K562 (cell line): ENCODE measurements around the gene CASP2. TPM values are rescaled to one million over a fixed set of nuclear protein-coding genes. Genes with fewer than 3 reads are reported as not detected.
A peak's percentile ranks its signal among the peaks of the same experiment; 100 is the strongest.

Source experiments
- ATF7 ChIP-seq: fragments of 450-650 bp; IDR thresholded peaks from 2 replicates; pipeline ENCODE4 v1.7.1; 2014; ENCODE audit warnings: mild to moderate bottlenecking, moderate library complexity
- BHLHE40 ChIP-seq: IDR thresholded peaks from 2 replicates; pipeline ENCODE4 v1.6.1; 2011; ENCODE audit warnings: low read length, improper control_type of control experiment
- BMI1 ChIP-seq: fragments of 150-350 bp; IDR thresholded peaks from 2 replicates; pipeline ENCODE4 v1.6.1; 2014; ENCODE audit warnings: low read length
- CBX5 ChIP-seq: IDR thresholded peaks from 2 replicates; pipeline ENCODE4 v1.6.1; 2014; ENCODE audit warnings: low read depth, borderline replicate concordance
- CXXC5 ChIP-seq: fragments of 250-450 bp; sonication (Bioruptor Pico); IDR thresholded peaks from 2 replicates; pipeline ENCODE4 v1.8.0; 2022; ENCODE audit warnings: inconsistent platforms, mild to moderate bottlenecking, moderate library complexity
- DACH1 ChIP-seq: fragments of 450-650 bp; IDR thresholded peaks from 2 replicates; pipeline ENCODE4 v1.6.1; 2018; ENCODE audit not compliant: partially characterized antibody
- MXI1 ChIP-seq: IDR thresholded peaks from 2 replicates; pipeline ENCODE4 v1.6.1; 2011; ENCODE audit warnings: low read depth, mild to moderate bottlenecking, improper control_type of control experiment, low read length
- MYC ChIP-seq, 2 experiments: fragments of 250-450 bp in 1 of 2; sonication (Bioruptor Pico) in 1 of 2; IDR thresholded peaks; 2 replicates each; pipeline versions ENCODE4 v1.5.1 to v1.6.1; 2012 to 2021; ENCODE audit warnings: low read depth in 2 of 2, borderline replicate concordance in 1 of 2, improper control_type of control experiment in 1 of 2, low read length in 1 of 2, mild to moderate bottlenecking in 1 of 2, moderate library complexity in 1 of 2
- NR1H2 ChIP-seq: sonication (generic); formaldehyde crosslinking; IDR thresholded peaks from 2 replicates; pipeline ENCODE4 v1.4.0; 2020; ENCODE audit warnings: mild to moderate bottlenecking, missing genetic modification reagents
- NRF1 ChIP-seq, 2 experiments: fragments of 450-650 bp; IDR thresholded peaks in 1 of 2; conservative IDR thresholded peaks in 1 of 2; 2 replicates each; pipeline ENCODE4 v1.6.1; 2014; ENCODE audit warnings: mild to moderate bottlenecking in 2 of 2
- RB1 ChIP-seq: fragments of 450-650 bp; IDR thresholded peaks from 2 replicates; pipeline ENCODE4 v1.6.1; 2017; ENCODE audit warnings: low read depth, mild to moderate bottlenecking
- SMARCA4 ChIP-seq: fragments of 450-650 bp; IDR thresholded peaks from 2 replicates; pipeline ENCODE4 v1.6.1; 2016
- SPI1 ChIP-seq: IDR thresholded peaks from 2 replicates; pipeline ENCODE4 v1.6.1; 2011; ENCODE audit warnings: low read depth, low read length, control low read depth, borderline replicate concordance
- TAL1 ChIP-seq: fragments of 450-650 bp; IDR thresholded peaks from 2 replicates; pipeline ENCODE4 v1.6.1; 2016; ENCODE audit warnings: mild to moderate bottlenecking
- TRIM24 ChIP-seq, 2 experiments: fragments of 450-650 bp; IDR thresholded peaks; 2 replicates each; pipeline ENCODE4 v1.6.1; 2016
- TSC22D4 ChIP-seq: fragments of 450-650 bp; IDR thresholded peaks from 2 replicates; pipeline ENCODE4 v1.6.1; 2016; ENCODE audit warnings: missing genetic modification characterization, missing biosample characterization, control low read depth
- ZFP36 ChIP-seq: fragments of 150-350 bp; IDR thresholded peaks from 2 replicates; pipeline ENCODE4 v1.6.1; 2018; ENCODE audit warnings: low read length, low read depth; ENCODE audit not compliant: partially characterized antibody
- ZNF212 ChIP-seq: fragments of 450-650 bp; formaldehyde crosslinking; IDR thresholded peaks from 2 replicates; pipeline ENCODE4 v1.4.0; 2020; ENCODE audit warnings: mild to moderate bottlenecking
- polyA plus RNA-seq, 8 experiments: library from polyadenylated mRNA; depleted of rRNA in 4 of 8; stranded (reverse) in 5 of 8; unstranded in 3 of 8; fragments of >200 nt; fragmentation: Nextera tagmentation in 2 of 8; fragmentation: Illumina TruSeq in 1 of 8; extraction: Ambion mirVana in 2 of 8; extraction: Trizol in 1 of 8; gene quantifications; 2 replicates each; pipeline versions ENCODE4 v1.2.1 to v1.2.3, GENCODE V29; 2011 to 2014; ENCODE audit warnings: inconsistent platforms in 1 of 8, missing spikeins in 1 of 8
- total RNA-seq, 7 experiments: library from RNA; depleted of rRNA in 6 of 7; stranded (reverse); fragments of >200 nt in 6 of 7; fragmentation: Illumina TruSeq in 2 of 7; extraction: Trizol in 2 of 7; gene quantifications; 2 replicates each; pipeline versions ENCODE4 v1.2.1 to v1.2.3, GENCODE V29; 2011 to 2021; ENCODE audit warnings: low replicate concordance in 1 of 7
- TF ChIP-seq, protein P1 (sequence below): sonication (generic); formaldehyde crosslinking; IDR thresholded peaks from 2 replicates; pipeline ENCODE4 v1.8.0; 2022; ENCODE audit warnings: mild to moderate bottlenecking, low read depth, missing genetic modification reagents
- TF ChIP-seq, protein P2 (sequence below), 3 experiments: IDR thresholded peaks in 2 of 3; conservative IDR thresholded peaks in 1 of 3; 2 replicates each; pipeline ENCODE4 v1.5.1; 2011 to 2012; ENCODE audit warnings: low read length in 3 of 3, mild to moderate bottlenecking in 3 of 3, control low read depth in 2 of 3, improper control_type of control experiment in 1 of 3, inconsistent platforms in 1 of 3, low read depth in 1 of 3, mixed read lengths in 1 of 3, moderate library complexity in 1 of 3; ENCODE audit not compliant: insufficient read depth in 2 of 3
- TF ChIP-seq, protein P3 (sequence below): conservative IDR thresholded peaks from 2 replicates; pipeline ENCODE4 v1.6.1; 2011; ENCODE audit warnings: low read depth, mild to moderate bottlenecking, low read length; ENCODE audit not compliant: control insufficient read depth
- TF ChIP-seq, protein P4 (sequence below), 2 experiments: IDR thresholded peaks; 2 replicates each; pipeline ENCODE4 v1.6.1; 2011; ENCODE audit warnings: borderline replicate concordance in 1 of 2, control low read depth in 1 of 2, low read depth in 1 of 2, low read length in 1 of 2, mild to moderate bottlenecking in 1 of 2, mixed read lengths in 1 of 2, moderate library complexity in 1 of 2; ENCODE audit not compliant: insufficient read depth in 1 of 2, insufficient read length in 1 of 2, poor library complexity in 1 of 2, severe bottlenecking in 1 of 2; ENCODE audit errors: extremely low read depth in 1 of 2
- TF ChIP-seq, protein P5 (sequence below): IDR thresholded peaks from 2 replicates; pipeline ENCODE4 v1.6.1; 2011; ENCODE audit not compliant: insufficient read length; ENCODE audit errors: extremely low read depth

CASP2 gene
- total and polyA plus RNA-seq, 9 of the 15 experiments (the other 6 are each of a cell fraction or from before 2014, with no cell fraction given) = 18.8 to 64.9 (median 24.1) TPM

DNA sequence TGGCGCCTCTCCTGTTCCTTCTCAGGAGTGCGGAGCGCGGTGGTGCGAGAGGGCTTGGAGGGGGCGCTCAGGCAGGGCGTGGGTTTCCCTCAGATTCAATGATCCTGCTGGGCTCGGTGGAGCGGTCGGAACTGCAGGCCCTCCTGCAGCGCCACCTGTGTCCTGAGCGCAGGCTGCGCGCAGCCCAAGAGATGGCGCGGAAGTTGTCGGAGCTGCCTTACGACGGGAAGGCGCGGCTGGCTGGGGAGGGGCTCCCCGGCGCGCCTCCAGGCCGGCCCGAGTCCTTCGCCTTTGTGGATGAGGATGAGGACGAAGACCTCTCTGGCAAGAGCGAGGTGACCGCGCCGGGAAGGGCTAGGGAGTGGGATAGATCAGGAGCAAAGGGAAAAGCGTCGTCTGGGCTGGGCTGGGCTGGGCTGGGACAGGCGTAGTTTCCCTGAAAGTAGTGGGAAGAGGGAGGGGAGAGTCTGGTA is 57.3 kb downstream of the CASP2 start (continued):
- TF ChIP-seq SPI1 (peak; percentile 24; the same call in 1 of the 2 replicates), MXI1 (no peak), RB1 (peak; percentile 96), DACH1 (no peak), NR1H2 (CRISPR knock-in tag) (no peak), ZNF212 (CRISPR knock-in tag) (no peak), MYC (IDR thresholded peaks at IDR 0.05; ENCODE audit: low read depth, low read length) (peak; percentile 59; the same call in 1 of the 2 replicates), MYC (CRISPR knock-in tag; IDR thresholded peaks at IDR 0.05; ENCODE audit: borderline replicate concordance, low read depth) (0 out of 2 replicates have a peak, but pooled peaks have one; percentile 32), BMI1 (peak; percentile 53; the same call in 1 of the 2 replicates), TAL1 (no peak), CXXC5 (CRISPR knock-in tag) (peak; percentile 77), ZFP36 (peak; percentile 50), NRF1 (conservative IDR thresholded peaks at IDR 0.05 in 1 of 2, IDR thresholded peaks at IDR 0.05 in 1 of 2) (peak; percentile 78 to 83), BHLHE40 (0 out of 2 replicates have a peak, but pooled peaks have one; percentile 21), CBX5 (no peak), SMARCA4 (peak; percentile 43; the same call in 1 of the 2 replicates), TSC22D4 (tag) (no peak), TRIM24 (IDR thresholded peaks at IDR 0.05) (peak in 1 of 2 experiments; percentile 79; a peak in 2 of 4 replicates), ATF7 (peak; percentile 35; the same call in 1 of the 2 replicates)
- TF ChIP-seq, protein P1, sequence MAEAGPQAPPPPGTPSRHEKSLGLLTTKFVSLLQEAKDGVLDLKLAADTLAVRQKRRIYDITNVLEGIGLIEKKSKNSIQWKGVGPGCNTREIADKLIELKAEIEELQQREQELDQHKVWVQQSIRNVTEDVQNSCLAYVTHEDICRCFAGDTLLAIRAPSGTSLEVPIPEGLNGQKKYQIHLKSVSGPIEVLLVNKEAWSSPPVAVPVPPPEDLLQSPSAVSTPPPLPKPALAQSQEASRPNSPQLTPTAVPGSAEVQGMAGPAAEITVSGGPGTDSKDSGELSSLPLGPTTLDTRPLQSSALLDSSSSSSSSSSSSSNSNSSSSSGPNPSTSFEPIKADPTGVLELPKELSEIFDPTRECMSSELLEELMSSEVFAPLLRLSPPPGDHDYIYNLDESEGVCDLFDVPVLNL (CRISPR knock-in tag) = 0 out of 2 replicates have a peak, but pooled peaks have one; percentile 21
- TF ChIP-seq, protein P2, sequence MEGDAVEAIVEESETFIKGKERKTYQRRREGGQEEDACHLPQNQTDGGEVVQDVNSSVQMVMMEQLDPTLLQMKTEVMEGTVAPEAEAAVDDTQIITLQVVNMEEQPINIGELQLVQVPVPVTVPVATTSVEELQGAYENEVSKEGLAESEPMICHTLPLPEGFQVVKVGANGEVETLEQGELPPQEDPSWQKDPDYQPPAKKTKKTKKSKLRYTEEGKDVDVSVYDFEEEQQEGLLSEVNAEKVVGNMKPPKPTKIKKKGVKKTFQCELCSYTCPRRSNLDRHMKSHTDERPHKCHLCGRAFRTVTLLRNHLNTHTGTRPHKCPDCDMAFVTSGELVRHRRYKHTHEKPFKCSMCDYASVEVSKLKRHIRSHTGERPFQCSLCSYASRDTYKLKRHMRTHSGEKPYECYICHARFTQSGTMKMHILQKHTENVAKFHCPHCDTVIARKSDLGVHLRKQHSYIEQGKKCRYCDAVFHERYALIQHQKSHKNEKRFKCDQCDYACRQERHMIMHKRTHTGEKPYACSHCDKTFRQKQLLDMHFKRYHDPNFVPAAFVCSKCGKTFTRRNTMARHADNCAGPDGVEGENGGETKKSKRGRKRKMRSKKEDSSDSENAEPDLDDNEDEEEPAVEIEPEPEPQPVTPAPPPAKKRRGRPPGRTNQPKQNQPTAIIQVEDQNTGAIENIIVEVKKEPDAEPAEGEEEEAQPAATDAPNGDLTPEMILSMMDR (IDR thresholded peaks at IDR 0.05 in 2 of 3, conservative IDR thresholded peaks at IDR 0.05 in 1 of 3; ENCODE audit: insufficient read depth in 2 of 3, low read depth in 1 of 3, low read length in 3 of 3) = peak; percentile 81 to 96 (median 85)
- TF ChIP-seq, protein P3, sequence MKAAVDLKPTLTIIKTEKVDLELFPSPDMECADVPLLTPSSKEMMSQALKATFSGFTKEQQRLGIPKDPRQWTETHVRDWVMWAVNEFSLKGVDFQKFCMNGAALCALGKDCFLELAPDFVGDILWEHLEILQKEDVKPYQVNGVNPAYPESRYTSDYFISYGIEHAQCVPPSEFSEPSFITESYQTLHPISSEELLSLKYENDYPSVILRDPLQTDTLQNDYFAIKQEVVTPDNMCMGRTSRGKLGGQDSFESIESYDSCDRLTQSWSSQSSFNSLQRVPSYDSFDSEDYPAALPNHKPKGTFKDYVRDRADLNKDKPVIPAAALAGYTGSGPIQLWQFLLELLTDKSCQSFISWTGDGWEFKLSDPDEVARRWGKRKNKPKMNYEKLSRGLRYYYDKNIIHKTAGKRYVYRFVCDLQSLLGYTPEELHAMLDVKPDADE = no peak
- TF ChIP-seq, protein P4, sequence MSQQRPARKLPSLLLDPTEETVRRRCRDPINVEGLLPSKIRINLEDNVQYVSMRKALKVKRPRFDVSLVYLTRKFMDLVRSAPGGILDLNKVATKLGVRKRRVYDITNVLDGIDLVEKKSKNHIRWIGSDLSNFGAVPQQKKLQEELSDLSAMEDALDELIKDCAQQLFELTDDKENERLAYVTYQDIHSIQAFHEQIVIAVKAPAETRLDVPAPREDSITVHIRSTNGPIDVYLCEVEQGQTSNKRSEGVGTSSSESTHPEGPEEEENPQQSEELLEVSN (IDR thresholded peaks at IDR 0.05; ENCODE audit: borderline replicate concordance in 1 of 2, extremely low read depth in 1 of 2, insufficient read depth in 1 of 2, insufficient read length in 1 of 2, low read depth in 1 of 2, low read length in 1 of 2, poor library complexity in 1 of 2, severe bottlenecking in 1 of 2) = peak; percentile 48 to 83
- TF ChIP-seq, protein P5, sequence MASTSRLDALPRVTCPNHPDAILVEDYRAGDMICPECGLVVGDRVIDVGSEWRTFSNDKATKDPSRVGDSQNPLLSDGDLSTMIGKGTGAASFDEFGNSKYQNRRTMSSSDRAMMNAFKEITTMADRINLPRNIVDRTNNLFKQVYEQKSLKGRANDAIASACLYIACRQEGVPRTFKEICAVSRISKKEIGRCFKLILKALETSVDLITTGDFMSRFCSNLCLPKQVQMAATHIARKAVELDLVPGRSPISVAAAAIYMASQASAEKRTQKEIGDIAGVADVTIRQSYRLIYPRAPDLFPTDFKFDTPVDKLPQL = no peak
